ENCODE data around the gene LPP. TPM values are rescaled to one million over a fixed set of nuclear protein-coding genes. Genes with fewer than 3 reads are reported as not detected.

LPP gene
- total RNA-seq, 4 donors from 2014 or later, result 45.9 to 81.1 (median 63.0) TPM

DNA sequence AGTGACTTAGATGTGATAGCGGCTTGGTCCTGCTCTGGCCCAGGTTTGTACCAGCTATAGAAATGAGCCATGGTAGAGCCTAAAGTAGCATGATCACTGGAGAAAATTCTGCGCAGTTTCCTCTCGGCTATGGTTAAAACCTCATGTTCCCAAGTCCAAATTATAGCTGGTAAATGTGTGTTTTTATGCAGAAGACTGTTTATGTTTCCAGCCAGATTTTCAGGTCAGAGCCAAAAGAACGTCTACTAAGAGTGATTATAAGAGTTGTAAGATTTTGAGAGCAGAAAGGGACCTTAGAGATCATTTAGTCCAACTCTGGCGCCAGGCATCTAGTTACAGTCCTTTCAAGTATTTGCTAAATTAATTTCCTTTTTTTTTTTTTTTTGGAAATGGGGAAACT is 333.7 kb downstream of the LPP start:
- no peak for DNase-seq (ENCODE audit: low spot score in 2 of 2)
- TF ChIP-seq POLR2A (IDR thresholded peaks at IDR 0.05) (no peak), CTCF (IDR thresholded peaks at IDR 0.05) (no peak)
- intact Hi-C loops (cut with DNase I; ENCODE audit: low total_unique reads), result no loop called here
- no peak overlapping the region for H3K4me3 ChIP-seq (ENCODE audit: low read depth, poor library complexity, severe bottlenecking)
- 94 to 96% methylated on average over 5 of the region's 5 CpGs for WGBS, 2 donors

DNA sequence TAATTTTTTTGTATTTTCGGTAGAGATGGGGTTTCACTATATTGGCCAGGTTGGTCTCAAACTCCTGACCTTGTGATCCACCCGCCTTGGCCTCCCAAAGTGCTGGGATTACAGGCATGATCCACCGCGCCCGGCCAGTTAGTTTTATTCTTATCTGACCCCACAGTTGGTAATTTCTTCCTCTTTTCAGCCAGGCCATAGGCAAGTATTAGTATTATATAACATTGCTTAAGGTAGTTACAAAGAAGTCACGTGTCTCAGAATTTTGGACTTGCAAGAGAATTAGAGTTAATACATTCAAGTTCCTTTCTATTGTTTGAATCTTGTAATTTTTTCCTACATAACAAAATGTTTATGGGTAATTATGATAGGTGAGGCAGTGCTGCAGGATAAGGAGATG is 334.8 kb downstream of the LPP start:
- 96 to 98% methylated on average over 6 of the region's 6 CpGs for WGBS, 2 donors
- intact Hi-C loops (cut with DNase I; ENCODE audit: low total_unique reads), result no loop called here
- H3K4me3 ChIP-seq (ENCODE audit: low read depth, poor library complexity, severe bottlenecking), result no peak overlapping the region
- TF ChIP-seq POLR2A (IDR thresholded peaks at IDR 0.05), result no peak
- no peak for TF ChIP-seq CTCF (IDR thresholded peaks at IDR 0.05)
- DNase-seq (ENCODE audit: low spot score in 2 of 2), result no peak

GRCh38 chr3:188489639-188490405 is 335.9 kb downstream of the LPP start:
- intact Hi-C loops (cut with DNase I; ENCODE audit: low total_unique reads), result no loop called here
- 87 to 90% methylated on average over 1 of the region's 1 CpG for WGBS, 2 donors
- DNase-seq (ENCODE audit: low spot score in 2 of 2), result no peak
- TF ChIP-seq CTCF (IDR thresholded peaks at IDR 0.05) (no peak), POLR2A (IDR thresholded peaks at IDR 0.05) (no peak)
- H3K4me3 ChIP-seq (ENCODE audit: low read depth, poor library complexity, severe bottlenecking), result no peak overlapping the region

DNA sequence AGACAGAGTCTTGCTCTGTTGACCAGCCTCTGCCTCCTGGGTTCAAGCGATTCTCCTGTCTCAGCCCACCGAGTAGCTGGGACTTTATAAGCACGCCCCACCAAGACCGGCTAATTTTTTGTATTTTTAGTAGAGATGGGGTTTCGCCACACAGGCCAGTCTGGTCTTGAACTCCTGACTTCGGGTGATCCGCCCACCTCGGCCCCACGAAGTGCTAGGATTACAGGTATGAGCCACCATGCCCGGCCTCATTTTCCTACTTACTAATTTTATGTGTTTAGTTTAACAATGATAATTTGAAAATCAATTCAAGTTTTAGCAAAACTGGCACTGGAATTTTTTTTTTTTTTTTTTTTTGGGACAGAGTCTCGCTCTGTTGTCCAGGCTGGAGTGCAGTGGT is 336.5 kb downstream of the LPP start:
- no peak for DNase-seq (ENCODE audit: low spot score in 2 of 2)
- intact Hi-C loops (cut with DNase I; ENCODE audit: low total_unique reads), result no loop called here

DNA sequence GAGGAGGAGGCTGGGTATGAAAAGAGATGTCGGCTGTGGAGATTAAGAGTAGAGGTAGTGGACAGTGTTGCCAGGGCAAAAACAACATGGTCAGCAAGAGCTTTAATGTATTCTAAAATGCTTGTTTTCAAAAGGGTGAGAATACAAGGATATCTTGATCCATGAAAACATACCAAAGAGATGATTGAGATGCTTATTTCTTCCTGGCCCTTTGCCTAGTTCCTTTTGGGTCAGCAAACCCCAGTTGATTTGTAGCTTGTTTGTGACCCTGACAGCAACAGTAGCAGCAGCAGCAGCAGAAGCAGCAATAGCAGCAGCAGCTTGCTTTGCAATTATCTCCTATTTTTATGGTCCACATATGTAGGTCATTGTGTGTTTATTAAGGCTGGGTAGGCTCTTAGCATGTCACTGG is 337.3 kb downstream of the LPP start:
- no peak for DNase-seq (ENCODE audit: low spot score in 2 of 2)
- WGBS, 2 donors, result 77 to 86% methylated on average over 1 of the region's 1 CpG
- intact Hi-C loops (cut with DNase I; ENCODE audit: low total_unique reads), result no loop called here
- TF ChIP-seq POLR2A (IDR thresholded peaks at IDR 0.05) (no peak), CTCF (IDR thresholded peaks at IDR 0.05) (no peak)
- no peak overlapping the region for H3K4me3 ChIP-seq (ENCODE audit: low read depth, poor library complexity, severe bottlenecking)

More for the DNA sequence above, 336.5 kb downstream of the LPP start:
- TF ChIP-seq CTCF (IDR thresholded peaks at IDR 0.05) (no peak), POLR2A (IDR thresholded peaks at IDR 0.05) (no peak)
- 96 to 98% methylated on average over 11 of the region's 11 CpGs for WGBS, 2 donors
- H3K4me3 ChIP-seq (ENCODE audit: low read depth, poor library complexity, severe bottlenecking), result no peak overlapping the region

GRCh38 chr3:188496390-188496789 is 342.4 kb downstream of the LPP start:
- intact Hi-C loops (cut with DNase I; ENCODE audit: low total_unique reads), result no loop called here
- no peak for TF ChIP-seq CTCF (IDR thresholded peaks at IDR 0.05)
- TF ChIP-seq POLR2A (IDR thresholded peaks at IDR 0.05), result no peak
- H3K4me3 ChIP-seq (ENCODE audit: low read depth, poor library complexity, severe bottlenecking), result no peak overlapping the region
- WGBS, 2 donors, result 90 to 91% methylated on average over 3 of the region's 3 CpGs
- no peak for DNase-seq (ENCODE audit: low spot score in 2 of 2)
